GM18951 (cell line): ENCODE measurements around the gene SLC10A1.

Experiments
- POLR2A ChIP-seq: IDR thresholded peaks from 4 replicates; pipeline ENCODE4 v1.6.1; 2011; ENCODE audit warnings: mild to moderate bottlenecking; ENCODE audit not compliant: insufficient read length, insufficient read depth; ENCODE audit errors: extremely low read depth
- in situ Hi-C: fragments of 300-500 bp; cut with MboI; formaldehyde crosslinking; loops from one replicate; pipeline ENCODE4 v1.12.0; 2022; ENCODE audit warnings: low sequenced_read_pairs, mixed read lengths, inconsistent platforms; ENCODE audit not compliant: unreplicated experiment

Gene SLC10A1

GRCh38 chr14:69819607-69820006, 22.6 kb upstream of the SLC10A1 start:
- in situ Hi-C loops: loop anchor here (10.0 kb wide), 1 partner anchor 195 kb away; no protein-coding TSS in a partner anchor
- no peak for TF ChIP-seq POLR2A

GRCh38 chr14:69818758-69819191, 21.7 kb upstream of the SLC10A1 start:
- no peak for TF ChIP-seq POLR2A
- in situ Hi-C loops: loop anchor here (10.0 kb wide), 1 partner anchor 196 kb away; no protein-coding TSS in a partner anchor

GRCh38 chr14:69816216-69816615, 19.2 kb upstream of the SLC10A1 start:
- no peak for TF ChIP-seq POLR2A
- in situ Hi-C loops: loop anchor here (10.0 kb wide), 1 partner anchor 199 kb away; no protein-coding TSS in a partner anchor

GRCh38 chr14:69815556-69815955, 18.5 kb upstream of the SLC10A1 start:
- in situ Hi-C loops: loop anchor here (10.0 kb wide), 1 partner anchor 199 kb away; no protein-coding TSS in a partner anchor
- TF ChIP-seq POLR2A: no peak

DNA sequence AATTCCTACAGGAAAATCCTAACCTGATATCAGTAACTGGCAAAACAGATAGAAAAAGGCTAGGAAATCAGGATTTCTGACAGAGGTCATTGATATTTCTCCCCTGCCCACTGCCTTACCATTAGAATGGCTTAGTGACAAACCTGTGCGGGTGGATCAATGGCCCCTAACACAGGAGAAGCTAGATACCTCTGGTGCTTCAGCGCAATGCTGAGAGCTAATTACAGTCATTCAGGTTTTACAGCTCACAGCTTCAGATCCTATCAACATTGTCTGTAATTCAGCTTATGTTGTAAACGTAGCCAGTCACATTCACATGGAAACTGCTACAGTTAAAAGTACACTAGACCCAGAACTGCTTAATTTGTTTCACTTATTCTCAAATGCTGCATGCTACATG, 17.4 kb upstream of the SLC10A1 start:
- in situ Hi-C loops: loop anchor here (10.0 kb wide), 1 partner anchor 200 kb away; no protein-coding TSS in a partner anchor
- no peak for TF ChIP-seq POLR2A

DNA sequence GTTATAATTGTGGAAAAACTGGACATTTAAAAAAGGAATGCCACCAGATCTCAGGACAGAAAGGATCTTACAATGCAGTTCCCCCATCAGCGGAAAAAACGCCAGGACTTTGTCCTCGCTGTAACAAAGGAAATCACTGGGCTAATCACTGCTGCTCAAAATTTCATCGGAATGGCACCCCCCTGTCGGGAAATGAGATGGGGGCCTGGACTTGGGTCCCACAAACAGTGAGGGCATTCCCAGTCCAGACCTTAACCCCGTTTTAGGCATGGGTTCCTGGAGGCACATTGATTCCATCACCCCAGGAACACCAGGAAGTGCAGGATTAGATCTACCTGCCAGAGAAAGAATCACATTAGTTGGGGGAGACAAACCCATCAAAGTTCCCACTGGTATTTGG, 16.3 kb upstream of the SLC10A1 start:
- in situ Hi-C loops: loop anchor here (10.0 kb wide), 1 partner anchor 201 kb away; no protein-coding TSS in a partner anchor

GRCh38 chr14:69812711-69813110, 15.7 kb upstream of the SLC10A1 start:
- no peak for TF ChIP-seq POLR2A
- in situ Hi-C loops: loop anchor here (10.0 kb wide), 1 partner anchor 202 kb away; no protein-coding TSS in a partner anchor

DNA sequence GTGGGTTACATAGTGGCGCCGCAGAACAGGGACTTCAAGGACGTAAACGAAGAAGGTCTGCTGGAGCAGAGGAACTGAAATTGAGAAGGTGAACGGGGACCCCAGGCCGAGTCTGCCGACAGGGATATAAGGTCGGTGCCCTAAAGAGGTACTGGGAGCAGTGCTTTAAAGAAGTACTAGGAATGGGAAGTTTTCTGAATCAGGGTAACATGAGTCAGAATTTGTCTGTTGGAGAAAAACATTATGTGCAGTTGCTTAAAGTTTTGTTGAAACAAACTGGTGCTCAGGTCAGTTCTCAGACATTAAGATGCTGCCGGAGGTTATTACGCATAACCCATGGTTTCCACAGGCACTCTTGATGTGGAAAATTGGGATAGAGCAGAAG, 14.8 kb upstream of the SLC10A1 start:
- in situ Hi-C loops: loop anchor here (10.0 kb wide), 1 partner anchor 203 kb away; no protein-coding TSS in a partner anchor
- no peak for TF ChIP-seq POLR2A

- in situ Hi-C loops: loop anchor here (10.0 kb wide), 1 partner anchor 203 kb away; no protein-coding TSS in a partner anchor
- no peak for TF ChIP-seq POLR2A
Observed at GRCh38 chr14:69811227-69811867, 14.3 kb upstream of the SLC10A1 start.

- in situ Hi-C loops: no loop called here
- no peak for TF ChIP-seq POLR2A
Observed at GRCh38 chr14:69808919-69809808, 12.1 kb upstream of the SLC10A1 start.

- in situ Hi-C loops: no loop called here
- no peak for TF ChIP-seq POLR2A
Observed at GRCh38 chr14:69807192-69807591, 10.2 kb upstream of the SLC10A1 start.

- no peak for TF ChIP-seq POLR2A
- in situ Hi-C loops: no loop called here
Observed at GRCh38 chr14:69804902-69805301, 7.9 kb upstream of the SLC10A1 start.

DNA sequence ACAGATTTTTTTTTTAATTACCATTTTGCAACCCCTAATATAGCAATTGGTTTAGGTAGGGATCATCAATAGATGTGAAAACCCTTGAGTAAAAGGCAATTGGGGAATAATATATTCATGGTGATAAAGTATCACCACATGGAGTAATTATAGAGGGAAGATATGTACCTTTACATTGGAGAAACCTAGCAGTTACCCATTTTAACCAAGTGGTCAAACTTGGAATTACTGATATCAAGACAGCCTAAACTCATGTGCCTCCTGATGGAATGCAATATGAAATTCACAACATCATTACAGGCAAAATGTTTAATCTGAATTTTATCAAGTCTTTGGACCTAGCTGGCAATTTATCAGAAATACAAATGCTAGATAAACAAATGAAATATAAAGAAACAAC, 6.7 kb upstream of the SLC10A1 start:
- no peak for TF ChIP-seq POLR2A

More for the DNA sequence above, 6.7 kb upstream of the SLC10A1 start:
- in situ Hi-C loops: no loop called here
